Measurements from ENCODE around the gene NXN. TPM values are rescaled to one million over a fixed set of nuclear protein-coding genes. Genes with fewer than 3 reads are reported as not detected.
"Not testable (repeated sequence)": the region's sequence is repeated elsewhere in the genome, so short reads cannot be mapped to it uniquely, and the experiment has no call there.

Gene NXN
- total RNA-seq, 1 donor from 2014 or later: 44.3 TPM

DNA sequence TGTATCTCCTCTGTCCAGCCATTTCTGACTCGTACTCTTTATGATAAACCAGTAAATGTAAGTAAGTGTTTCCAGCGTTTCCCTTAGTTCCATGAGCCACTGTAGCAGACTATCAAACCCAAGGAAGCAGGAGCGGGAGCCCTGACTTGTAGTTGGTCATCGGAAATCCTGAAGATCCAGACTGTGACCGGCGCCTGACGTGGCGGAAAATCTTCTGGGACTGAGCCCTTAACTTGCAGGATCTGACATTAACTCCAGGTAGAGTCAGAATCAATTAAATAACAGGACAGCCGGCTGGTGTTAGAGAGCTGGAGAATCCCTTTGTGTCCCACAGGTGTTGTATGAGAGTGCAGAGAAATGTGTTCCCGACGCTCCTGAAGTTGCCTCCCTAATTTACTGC, 201.5 kb downstream of the NXN start:
- peak; percentile 21 for DNase-seq (ENCODE audit: low spot score)
- no peak for ATAC-seq
- intact Hi-C loops (cut with DNase I): no loop called here

- intact Hi-C loops (cut with DNase I): no loop called here
- ATAC-seq (no peak), DNase-seq (ENCODE audit: low spot score) (no peak)
Observed at GRCh38 chr17:774313-774584, 205.3 kb downstream of the NXN start.

- intact Hi-C loops (cut with DNase I): no loop called here
Observed at GRCh38 chr17:773467-774312, 205.9 kb downstream of the NXN start.

GRCh38 chr17:773016-773415, 206.6 kb downstream of the NXN start:
- intact Hi-C loops (cut with DNase I): no loop called here
- no peak for DNase-seq (ENCODE audit: low spot score)
- ATAC-seq: no peak

More at GRCh38 chr17:773467-774312, 205.9 kb downstream of the NXN start:
- no peak for ATAC-seq
- no peak for DNase-seq (ENCODE audit: low spot score)

DNA sequence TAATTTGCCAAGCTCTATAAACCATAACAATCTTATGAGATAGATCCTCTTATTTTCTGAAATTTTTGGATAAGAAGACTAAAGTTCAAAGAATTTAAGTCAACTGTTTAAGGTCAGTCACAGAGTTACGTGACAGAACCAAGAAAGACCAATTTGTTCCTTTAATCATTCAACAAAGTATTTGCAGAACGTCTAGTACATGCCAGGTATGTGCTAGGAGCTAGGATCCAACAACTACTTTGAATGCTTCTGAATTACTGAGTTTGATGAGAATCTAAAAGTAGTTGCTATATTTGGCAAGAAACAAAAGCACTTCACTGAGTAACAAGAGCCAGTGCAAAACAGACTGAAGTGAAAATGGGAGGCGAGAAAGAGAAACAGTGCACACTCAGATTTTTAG, 212.5 kb downstream of the NXN start:
- DNase-seq (ENCODE audit: low spot score) (no peak), ATAC-seq (no peak)
- intact Hi-C loops (cut with DNase I): no loop called here

DNA sequence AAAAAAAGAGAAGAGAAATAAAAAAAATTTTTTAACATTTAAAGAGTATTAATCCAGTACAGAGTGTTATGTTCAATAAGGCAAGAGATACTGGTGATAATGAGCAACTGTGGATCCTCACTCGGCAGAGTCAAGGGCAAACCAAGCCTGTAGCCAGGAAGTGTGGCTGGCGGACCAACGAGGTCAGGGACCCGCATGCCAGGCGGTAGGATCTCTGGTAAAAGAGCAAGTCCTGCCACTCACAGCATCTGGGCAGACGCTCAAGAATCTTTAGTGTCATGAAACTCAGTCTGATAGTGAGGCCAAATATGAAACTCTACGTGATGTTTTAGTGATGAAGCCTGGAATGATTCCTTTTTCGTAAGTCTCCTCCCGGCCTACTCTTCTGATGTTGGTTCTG, 219.2 kb downstream of the NXN start:
- intact Hi-C loops (cut with DNase I): no loop called here
- no peak for DNase-seq (ENCODE audit: low spot score)
- ATAC-seq: no peak

GRCh38 chr17:759964-760363, 219.6 kb downstream of the NXN start:
- DNase-seq (ENCODE audit: low spot score): no peak
- intact Hi-C loops (cut with DNase I): no loop called here
- ATAC-seq: no peak

GRCh38 chr17:756010-756567, 223.5 kb downstream of the NXN start:
- ATAC-seq; DNase-seq (ENCODE audit: low spot score); intact Hi-C loops (cut with DNase I): not testable (repeated sequence)

DNA sequence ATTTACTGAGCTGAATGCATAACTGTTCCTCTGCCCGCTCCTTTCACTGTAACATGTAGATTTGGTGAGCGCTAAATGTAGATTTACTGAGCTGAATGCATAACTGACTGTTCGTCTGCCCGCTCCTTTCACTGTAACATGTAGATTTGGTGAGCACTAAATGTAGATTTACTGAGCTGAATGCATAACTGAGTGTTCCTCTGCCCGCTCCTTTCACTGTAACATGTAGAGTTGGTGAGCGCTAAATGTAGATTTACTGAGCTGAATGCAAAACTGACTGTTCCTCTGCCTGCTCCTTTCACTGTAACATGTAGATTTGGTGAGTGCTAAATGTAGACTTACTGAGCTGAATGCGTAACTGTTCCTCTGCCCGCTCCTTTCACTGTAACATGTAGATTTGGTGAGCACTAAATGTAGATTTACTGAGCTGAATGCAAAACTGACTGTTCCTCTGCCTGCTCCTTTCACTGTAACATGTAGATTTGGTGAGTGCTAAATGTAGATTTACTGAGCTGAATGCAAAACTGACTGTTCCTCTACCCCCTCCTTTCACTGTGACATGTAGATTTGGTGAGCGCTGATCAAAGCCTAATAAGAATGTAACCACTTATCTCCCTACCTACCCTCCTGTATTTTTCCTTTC, 224.1 kb downstream of the NXN start:
- intact Hi-C loops (cut with DNase I); ATAC-seq: not testable (repeated sequence)

GRCh38 chr17:753418-753817, 226.2 kb downstream of the NXN start:
- intact Hi-C loops (cut with DNase I): no loop called here
- no peak for DNase-seq (ENCODE audit: low spot score)
- no peak for ATAC-seq

More for the DNA sequence above, 224.1 kb downstream of the NXN start:
- not testable (repeated sequence) for DNase-seq (ENCODE audit: low spot score)

DNA sequence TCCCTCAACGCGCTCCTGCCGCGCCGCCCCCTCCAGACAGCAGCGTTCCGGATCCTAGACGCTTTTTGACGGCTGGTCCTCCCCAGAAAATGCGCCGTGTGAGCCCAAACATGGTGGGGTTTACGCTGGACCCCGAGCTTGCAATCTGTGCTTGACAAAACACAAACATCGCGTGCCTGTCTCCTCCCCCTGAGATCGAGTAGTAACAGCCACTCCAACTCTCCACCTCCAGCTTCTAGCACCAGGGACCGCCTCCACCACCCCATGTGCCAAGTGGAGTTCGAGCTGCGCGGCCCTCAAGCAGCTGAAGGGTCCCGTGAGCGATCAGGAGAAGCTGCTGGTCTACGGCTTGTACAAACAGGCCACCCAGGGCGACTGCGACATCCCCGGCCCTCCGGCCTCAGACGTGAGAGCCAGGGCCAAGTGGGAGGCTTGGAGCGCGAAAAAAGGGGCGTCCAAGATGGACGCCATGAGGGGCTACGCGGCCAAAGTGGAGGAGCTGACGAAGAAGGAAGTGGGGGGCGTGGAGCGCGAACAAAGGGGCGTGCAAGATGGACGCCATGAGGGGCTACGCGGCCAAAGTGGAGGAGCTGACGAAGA, 226.9 kb downstream of the NXN start:
- intact Hi-C loops (cut with DNase I): no loop called here
- ATAC-seq: peak; percentile 88

GRCh38 chr17:752002-752619, 227.5 kb downstream of the NXN start, which contains the start of gene GEMIN4:
Gene GEMIN4 (minus strand): TSS chr17:752264. CDS start chr17:752142, 122 bp downstream.
- DNase-seq (ENCODE audit: low spot score): peak; percentile 97
- intact Hi-C loops (cut with DNase I): no loop called here
- peak; percentile 93 for ATAC-seq

More for the DNA sequence above, 226.9 kb downstream of the NXN start:
- peak; percentile 86 for DNase-seq (ENCODE audit: low spot score)

GRCh38 chr17:751269-752001, 228.1 kb downstream of the NXN start:
- intact Hi-C loops (cut with DNase I): no loop called here
- no peak for DNase-seq (ENCODE audit: low spot score)

DNA sequence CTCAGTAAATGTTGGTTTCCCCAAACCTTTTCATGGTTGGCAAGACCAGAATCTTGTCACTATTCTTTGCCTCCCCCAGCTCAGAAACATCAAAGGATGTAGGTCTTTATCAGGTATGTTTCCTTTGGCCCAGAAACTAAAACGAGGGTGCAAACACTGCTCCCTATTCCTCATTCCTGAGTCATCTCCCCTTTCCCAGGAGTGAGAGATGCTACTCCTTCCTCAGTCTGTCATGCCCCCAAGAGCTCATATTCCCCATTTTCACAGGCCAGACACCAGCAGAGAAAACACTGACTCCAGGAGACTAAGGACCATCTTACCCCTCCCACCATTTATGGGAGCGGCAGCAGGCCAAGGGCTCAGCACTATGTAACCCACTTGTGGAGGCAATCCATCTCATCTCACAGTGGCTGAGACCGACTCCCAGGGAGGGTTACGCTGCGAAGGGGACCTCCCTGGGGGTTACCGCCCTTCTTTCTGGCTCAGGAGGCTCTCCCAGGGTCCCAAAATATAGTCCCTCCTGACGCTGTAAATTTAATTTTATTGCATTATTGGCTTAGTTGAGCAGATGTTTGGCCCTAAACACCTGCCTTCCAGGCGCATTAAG, 229.0 kb downstream of the NXN start:
- ATAC-seq: no peak
- intact Hi-C loops (cut with DNase I): no loop called here

More at GRCh38 chr17:751269-752001, 228.1 kb downstream of the NXN start:
- ATAC-seq: no peak

DNA sequence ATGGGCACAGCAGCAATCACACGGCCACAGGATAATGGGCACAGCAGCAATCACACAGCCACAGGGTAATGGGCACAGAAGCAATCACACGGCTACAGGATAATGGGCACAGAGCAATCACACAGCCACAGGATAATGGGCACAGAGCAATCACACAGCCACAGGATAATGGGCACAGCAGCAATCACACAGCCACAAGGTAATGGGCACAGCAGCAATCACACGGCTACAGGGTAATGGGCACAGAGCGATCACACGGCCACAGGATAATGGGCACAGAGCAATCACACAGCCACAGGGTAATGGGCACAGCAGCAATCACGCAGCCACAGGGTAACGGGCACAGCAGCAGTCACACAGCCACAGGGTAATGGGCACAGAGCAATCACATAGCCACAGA, 230.2 kb downstream of the NXN start:
- not testable (repeated sequence) for ATAC-seq; DNase-seq (ENCODE audit: low spot score)

More for the DNA sequence above, 229.0 kb downstream of the NXN start:
- DNase-seq (ENCODE audit: low spot score): no peak

More for the DNA sequence above, 230.2 kb downstream of the NXN start:
- intact Hi-C loops (cut with DNase I): not testable (repeated sequence)

All from sciatic nerve (tissue), 2 donors.